Islet precursor cell (in vitro differentiated cells): ENCODE results near the gene CHRNA1.

Source experiments
- DNase-seq: peaks from one replicate; pipeline ENCODE4 v3.0.0-alpha.2; 2018

The CHRNA1 gene

GRCh38 chr2:174764280-174765255 lies at the start of gene CHRNA1:
Gene CHRNA1, minus strand, starts transcription at chr2:174764472. Its CDS starts 78 bp downstream, at chr2:174764394.
- DNase-seq: peak; percentile 66

- no peak for DNase-seq
Observed at GRCh38 chr2:174812037-174812436, 47.8 kb upstream of the CHRNA1 start.

- no peak for DNase-seq
Observed at GRCh38 chr2:174807931-174808330, 43.7 kb upstream of the CHRNA1 start.

- no peak for DNase-seq
Observed at GRCh38 chr2:174805803-174806202, 41.5 kb upstream of the CHRNA1 start.

DNA sequence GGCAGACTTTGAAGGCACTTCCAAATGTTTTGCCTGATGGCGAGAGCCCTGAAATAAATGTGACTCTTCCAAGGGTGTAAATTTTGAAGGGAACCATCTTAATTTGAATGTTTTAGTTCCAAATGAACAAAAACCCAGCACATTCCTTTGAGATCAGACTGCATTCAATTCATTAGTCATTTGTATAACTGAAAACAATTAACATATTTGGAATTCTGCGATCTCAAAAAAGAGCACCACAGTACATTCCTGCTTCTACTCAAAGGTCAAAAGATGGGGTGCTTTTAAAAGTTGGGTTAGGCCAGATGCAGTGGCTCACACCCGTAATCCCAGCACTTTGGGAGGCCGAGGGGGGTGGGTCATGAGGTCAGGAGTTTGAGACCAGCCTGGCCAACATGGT lies 38.2 kb upstream of the CHRNA1 start:
- DNase-seq: no peak

GRCh38 chr2:174800436-174801205 lies 36.3 kb upstream of the CHRNA1 start:
- no peak for DNase-seq

DNA sequence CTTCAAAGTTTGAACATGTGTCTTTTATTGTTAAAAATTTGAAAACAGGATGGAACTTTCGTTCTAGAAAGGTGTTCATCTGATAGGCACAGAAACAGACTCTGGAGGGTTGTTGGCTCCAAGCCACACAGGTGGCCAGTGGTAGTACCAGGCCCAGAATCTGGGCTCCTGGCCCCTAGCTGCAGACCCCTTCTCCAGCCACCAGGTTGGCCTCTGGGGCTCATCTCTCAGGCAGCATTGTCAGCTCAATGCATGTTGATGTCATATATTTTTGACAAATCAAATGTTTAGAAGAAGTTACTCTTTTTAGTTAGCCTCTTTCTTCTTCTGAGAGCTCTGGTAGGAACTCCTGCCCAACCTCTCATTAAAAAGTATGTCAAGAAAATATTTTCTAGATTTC lies 34.5 kb upstream of the CHRNA1 start:
- DNase-seq: no peak

DNA sequence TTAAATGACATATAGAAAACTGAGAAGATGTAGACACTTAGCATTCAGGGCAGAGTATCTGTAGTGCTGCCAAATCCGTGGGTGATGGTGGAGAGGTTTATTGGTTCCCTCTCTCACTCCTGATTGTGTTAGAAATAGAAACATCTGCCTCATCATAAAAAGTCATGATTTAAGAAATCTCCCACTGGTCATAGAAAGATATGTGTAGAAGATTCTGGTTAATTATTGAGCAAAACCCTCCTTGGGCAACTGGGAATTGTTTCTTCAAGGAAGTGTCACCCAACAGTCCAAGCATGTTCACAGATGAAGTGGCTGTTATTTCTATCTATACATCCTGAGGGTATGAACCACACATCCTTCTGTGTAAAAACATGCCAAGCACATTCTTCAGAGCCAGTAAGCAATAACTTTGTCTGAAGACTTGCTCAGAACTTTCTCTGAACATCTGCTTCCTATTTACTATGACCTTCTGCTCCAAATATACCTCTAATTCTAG lies 33.6 kb upstream of the CHRNA1 start:
- DNase-seq: no peak

GRCh38 chr2:174796319-174796771 lies 32.1 kb upstream of the CHRNA1 start:
- DNase-seq: no peak

DNA sequence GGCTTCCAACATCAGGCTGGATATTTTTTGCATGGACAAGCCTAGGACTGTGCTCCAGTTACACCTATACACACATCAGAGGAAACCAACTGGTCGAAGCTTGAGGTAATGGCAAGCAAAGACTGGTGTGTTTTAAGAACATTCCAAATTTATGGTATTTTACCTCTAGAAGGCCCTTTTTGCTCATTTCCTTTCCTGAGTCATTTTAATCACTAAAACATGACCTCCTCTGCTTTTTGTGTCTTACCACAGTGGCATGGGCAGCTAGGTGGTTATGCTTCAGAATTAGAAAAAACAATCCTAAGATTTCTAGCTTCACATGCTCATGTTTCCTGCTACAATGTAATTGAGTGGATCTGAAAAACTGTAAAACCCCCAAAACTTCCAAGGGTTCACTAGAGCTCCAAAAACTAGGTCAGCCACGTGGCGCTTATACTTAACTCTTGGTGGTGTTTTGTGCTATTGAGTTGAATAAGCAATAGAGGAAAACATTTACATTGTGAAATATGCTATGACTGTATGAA lies 30.6 kb upstream of the CHRNA1 start:
- DNase-seq: no peak

DNA sequence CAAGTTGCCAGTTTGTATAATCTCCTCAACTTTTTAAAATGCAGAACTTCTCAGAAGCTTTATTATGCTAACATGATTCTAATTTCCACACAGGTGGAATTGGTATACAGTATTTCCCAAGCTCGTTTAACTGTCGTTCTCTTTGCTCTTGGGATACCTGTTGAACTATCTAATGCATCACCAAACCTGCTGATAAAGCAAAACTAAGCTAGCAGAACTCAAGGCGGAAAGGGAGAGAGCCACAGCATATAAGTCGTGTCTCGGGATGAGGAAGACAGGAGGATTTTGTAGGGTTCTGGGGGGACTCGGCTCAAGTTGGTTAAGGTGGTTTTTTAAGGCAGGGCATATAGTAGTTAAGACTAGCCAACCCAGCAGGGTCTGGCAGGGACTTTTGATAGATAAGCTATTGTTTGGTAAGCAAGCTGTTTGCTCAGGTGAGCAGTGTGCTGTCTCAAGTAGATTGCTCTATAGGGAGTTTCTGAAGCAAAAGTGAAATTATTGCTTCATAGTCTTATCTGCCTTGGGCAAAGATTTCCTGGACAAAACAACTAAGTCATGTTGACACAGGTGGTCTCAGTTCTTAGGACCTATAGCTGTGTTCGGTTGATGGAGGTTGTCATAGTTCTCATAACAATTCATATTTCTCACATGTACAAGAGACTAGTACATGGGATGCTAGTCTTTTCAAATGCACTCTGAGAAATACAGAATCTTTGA lies 28.2 kb upstream of the CHRNA1 start:
- no peak for DNase-seq

DNA sequence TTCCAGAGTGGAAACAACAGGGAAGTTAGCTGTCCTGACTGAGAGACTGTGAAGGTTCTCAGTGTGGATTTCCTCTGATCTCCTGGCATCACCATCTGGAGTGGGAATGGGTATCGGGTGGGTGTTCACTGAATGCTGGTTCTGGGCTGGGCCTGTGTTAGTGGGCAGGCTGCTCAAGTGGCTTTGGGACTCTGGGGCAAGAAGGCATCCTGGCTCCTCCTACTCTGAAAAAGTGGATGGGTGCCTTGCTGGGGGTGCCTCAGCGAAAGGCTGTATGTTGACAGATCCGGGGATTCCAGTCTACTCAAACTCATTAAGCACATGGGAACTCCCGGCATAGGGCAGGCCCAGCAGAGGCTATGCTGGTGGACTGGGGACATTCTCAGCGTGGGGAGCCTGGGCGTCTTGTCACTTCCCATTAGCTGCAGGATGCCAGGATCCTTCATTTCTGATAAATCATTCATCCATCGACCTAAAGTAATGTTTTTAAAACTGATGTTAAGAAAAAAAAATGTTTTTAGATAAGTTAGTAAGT lies 27.5 kb upstream of the CHRNA1 start:
- DNase-seq: no peak

- DNase-seq: no peak
Observed at GRCh38 chr2:174791020-174791419, 26.7 kb upstream of the CHRNA1 start.

DNA sequence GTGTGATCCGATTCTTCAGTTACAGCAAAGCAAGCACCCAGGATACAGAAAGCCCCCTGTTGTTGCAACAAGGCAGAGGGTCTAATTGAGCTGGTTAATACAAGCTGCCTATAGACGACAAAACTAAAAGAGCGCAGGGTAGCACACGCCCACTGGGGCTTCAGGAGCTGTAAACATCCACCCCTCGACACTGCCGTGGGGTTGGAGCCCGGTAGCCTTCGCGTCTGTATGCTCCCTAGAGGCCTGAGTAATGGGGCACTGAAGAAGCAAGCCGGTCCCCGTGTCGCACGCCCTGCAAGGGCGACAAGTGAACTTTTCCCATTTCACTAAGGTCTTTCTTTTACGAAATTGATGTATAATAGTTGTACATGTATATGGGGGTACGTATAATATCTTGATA lies 24.7 kb upstream of the CHRNA1 start:
- no peak for DNase-seq

DNA sequence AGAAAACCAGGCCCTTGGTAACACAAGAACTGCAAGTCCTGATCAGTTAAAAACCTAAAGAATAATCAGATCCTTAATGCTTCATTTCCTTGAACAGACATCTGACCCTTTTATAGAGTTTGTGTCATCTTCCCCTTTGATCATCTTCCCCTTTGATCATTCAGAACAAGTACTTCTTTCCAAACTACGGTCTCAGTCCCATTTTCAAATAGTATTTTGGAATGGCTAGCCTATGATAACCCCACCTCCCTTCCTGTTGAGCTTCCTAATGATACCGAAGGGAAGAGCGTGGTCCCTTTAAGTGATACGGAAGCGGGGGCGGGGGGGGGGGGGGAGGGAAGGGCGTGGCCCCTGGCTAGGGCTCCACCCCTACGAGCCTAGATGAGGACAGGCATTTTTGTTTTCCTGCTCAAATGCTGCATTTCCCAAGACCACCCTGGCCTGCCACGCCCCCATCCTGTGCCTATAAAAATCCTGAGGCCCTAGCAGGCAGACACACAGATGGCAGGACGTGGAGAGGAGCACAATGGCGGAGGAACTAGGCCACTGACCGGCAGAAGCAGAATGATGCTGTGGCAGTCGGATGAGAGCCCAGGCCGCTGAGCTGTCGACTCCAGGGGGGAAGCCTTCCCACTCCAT lies 24.1 kb upstream of the CHRNA1 start:
- DNase-seq: peak; percentile 68

DNA sequence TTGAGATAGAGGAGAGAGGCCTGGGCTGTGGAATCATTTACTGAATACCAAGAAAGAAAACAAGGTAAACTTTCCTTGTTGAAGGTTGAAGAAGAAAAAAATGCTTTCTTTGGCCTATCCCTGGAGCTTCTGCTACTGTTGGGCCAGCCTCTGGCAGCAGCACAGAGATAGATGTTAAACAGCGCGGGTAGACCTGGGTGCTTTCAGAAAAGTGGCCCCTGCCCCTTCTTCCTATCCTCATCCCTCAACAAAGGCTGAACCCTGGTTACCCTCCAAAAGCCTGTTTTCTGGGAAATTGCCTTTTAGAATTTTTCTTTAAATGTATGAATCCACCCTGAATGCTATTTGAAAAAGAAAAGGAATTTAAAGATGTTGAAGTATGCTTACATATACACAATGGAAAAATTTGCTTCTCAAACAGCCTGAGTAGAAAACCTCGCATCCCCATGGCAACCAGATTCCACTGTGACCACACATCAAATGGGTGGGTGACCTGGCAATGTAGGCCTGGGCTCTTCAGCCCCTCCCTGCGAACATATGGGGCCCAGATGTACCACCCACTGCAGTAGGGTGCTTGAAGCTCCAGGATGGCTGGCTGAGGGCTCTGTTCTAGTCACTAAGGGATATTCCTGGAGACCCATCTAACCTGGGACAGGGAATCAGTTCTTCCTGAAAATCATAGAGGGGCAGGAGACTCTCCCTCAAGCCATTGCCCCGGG lies 23.4 kb upstream of the CHRNA1 start:
- DNase-seq: peak; percentile 89

GRCh38 chr2:174786066-174786725 lies 21.9 kb upstream of the CHRNA1 start:
- no peak for DNase-seq

GRCh38 chr2:174785481-174785880 lies 21.2 kb upstream of the CHRNA1 start:
- no peak for DNase-seq

DNA sequence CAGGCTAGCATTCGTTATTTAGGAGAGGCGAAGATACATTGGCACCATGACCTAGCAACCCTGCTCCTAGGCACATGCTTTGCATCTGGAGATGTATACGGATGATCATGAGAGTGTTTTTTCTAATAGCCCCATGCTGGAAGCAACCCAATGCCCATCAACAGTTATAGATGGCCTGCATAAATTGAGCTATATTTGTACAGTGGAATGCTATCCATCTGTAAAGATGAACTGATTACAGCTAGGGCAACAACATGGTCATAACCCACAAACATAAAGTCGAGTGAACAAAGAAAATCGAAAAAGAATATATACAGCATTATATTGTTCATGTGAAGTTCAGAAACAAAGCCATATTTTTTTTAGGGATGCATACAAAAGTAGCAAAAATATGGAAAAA lies 20.6 kb upstream of the CHRNA1 start:
- no peak for DNase-seq

DNA sequence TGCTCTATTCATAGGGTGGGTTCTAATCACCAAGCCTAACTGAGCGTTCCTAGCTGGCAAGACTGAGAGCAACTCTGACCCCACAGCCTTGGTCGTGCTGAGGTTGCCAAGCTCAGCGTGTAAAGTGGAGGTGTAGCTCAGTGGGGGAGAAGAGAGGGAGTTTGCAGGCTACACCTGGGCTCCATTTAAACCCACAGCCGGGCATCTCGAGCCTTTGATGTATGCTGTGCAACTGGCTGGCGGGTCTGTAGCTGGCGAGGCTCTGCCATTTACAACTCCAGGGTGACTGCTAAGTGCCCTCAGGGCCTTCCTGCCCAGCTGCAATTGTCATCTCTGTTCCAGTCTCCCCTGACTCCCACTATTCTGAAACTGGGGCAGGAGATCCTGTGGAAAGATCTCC lies 20.0 kb upstream of the CHRNA1 start:
- no peak for DNase-seq

DNA sequence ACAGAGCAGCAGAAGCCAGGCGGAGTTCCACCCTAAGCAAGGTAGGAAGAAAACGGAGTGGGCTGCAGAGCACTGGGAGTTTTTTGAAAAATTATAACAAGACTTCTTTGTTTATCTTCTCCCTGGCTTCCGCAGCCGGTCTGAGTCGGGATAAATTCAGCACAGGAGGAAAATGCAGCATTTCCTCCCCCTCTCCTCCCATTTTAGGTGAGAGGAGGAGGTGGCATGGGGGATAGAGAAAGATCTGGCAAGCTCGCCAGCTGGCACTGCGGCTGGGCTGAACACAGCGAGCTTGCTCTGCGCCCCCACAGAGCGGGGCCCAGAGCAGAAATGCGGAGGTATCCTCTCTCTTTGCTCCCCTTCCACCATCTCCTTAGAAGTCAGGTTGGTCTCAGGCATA lies 17.7 kb upstream of the CHRNA1 start:
- no peak for DNase-seq
